Bronchial epithelial cell (primary cell): ENCODE data around the gene ANKRD39. TPM values are rescaled to one million over a fixed set of nuclear protein-coding genes. Genes with fewer than 3 reads are reported as not detected.

Experiments
- DNase-seq: peaks from one replicate; pipeline ENCODE4 v3.0.0-alpha.2; 2010; ENCODE audit warnings: low read depth
- FAIRE-seq: peaks from 2 replicates; lab custom pipeline; 2011; peaks lifted over from hg19 to GRCh38; lab: Jason Lieb, UNC
- H3K27me3 ChIP-seq: 2 replicates; pipeline ENCODE4 v1.5.1; 2011; ENCODE audit warnings: low read length; ENCODE audit not compliant: control insufficient read depth, insufficient read depth
- H3K36me3 ChIP-seq: 2 replicates; pipeline ENCODE4 v1.5.1; 2011; ENCODE audit warnings: low read length; ENCODE audit not compliant: control insufficient read depth, insufficient read depth
- H3K4me3 ChIP-seq: 2 replicates; pipeline ENCODE4 v1.5.1; 2011; ENCODE audit warnings: mild to moderate bottlenecking, low read depth, low read length, control low read depth
- CTCF ChIP-seq: IDR thresholded peaks from 2 replicates; pipeline ENCODE4 v1.5.1; 2011; ENCODE audit warnings: mild to moderate bottlenecking, moderate library complexity, low read length, control low read depth, inconsistent platforms; ENCODE audit not compliant: insufficient read depth, severe bottlenecking
- total RNA-seq: library from RNA; depleted of rRNA; stranded (reverse); fragments of >200 nt; gene quantifications from 2 replicates; pipeline ENCODE4 v1.2.1, GENCODE V29; 2014

ANKRD39 gene
- total RNA-seq, 1 donor from 2014 or later: 8.2 TPM

DNA sequence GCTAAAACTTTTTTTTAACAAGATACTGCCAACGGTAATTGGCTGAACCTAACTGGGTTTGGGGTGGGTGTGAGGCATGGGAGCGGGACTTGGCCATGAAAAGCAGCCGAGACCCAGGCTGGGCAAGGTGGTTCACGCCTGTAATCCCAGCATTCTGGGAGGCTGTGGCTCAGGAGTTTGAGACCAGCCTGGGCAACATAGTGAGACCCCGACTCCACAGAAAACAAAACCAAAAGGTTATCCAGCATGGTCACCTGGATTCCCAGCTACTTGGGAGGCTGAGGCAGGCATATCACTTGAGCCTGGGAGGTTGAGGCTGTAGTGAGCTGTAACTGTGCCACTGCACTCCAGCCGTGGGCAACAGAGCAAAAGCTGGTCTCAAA is 23.1 kb upstream of the ANKRD39 start:
- no peak for TF ChIP-seq CTCF
- Histone ChIP-seq H3K4me3 (no peak overlapping the region), H3K36me3 (no peaks in the 10 kb centered on the region), H3K27me3 (no peaks in the 10 kb centered on the region)
- no peak for DNase-seq
- no peak for FAIRE-seq

- Histone ChIP-seq H3K27me3 (no peaks in the 10 kb centered on the region), H3K36me3 (no peaks in the 10 kb centered on the region), H3K4me3 (no peak overlapping the region)
- TF ChIP-seq CTCF: no peak
- no peak for FAIRE-seq
- no peak for DNase-seq
Observed at GRCh38 chr2:96879545-96880040, 21.8 kb upstream of the ANKRD39 start.

DNA sequence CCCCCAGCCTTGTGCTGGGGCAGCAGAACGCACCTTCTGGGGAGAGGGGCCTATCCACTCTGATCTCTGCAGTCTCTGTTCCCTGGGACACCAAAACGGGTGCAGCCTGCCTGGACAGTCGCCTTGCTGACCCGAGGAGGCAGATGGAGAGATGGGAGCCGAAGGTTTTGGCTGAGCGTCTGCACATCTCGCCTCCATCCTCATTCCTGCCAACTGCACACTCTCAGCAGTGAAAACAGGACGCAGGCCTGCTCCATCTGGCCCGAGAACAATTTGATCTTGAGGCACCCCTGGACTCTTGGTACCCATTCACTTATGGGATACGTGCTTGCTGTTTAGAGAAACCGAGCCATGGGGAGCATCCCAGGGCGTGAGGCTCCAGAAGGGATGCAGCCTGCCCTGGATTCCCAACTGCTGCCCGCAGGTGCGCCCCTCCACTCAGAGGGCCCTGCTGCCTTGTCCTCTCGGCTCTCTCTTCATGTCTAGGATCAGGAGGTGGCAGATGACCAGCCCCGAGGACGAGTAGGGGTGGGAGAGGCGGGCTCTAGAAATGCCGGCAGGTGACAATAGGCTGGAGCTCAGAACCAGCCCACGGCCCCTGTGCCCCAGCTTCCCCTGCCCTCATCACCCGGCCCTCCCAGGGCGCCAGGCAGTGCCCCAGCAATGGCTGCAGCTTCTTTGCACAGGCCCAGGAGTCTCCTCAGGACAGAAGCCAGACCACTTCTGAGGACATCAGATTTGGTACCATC is 21.2 kb upstream of the ANKRD39 start:
- TF ChIP-seq CTCF: no peak
- no peak for DNase-seq
- H3K27me3 ChIP-seq: no peaks in the 10 kb centered on the region
- H3K4me3 ChIP-seq: no peak overlapping the region
- H3K36me3 ChIP-seq: no peaks in the 10 kb centered on the region
- FAIRE-seq: no peak

GRCh38 chr2:96878171-96878570 is 20.4 kb upstream of the ANKRD39 start:
- Histone ChIP-seq H3K4me3 (no peak overlapping the region), H3K27me3 (no peaks in the 10 kb centered on the region), H3K36me3 (no peaks in the 10 kb centered on the region)
- no peak for TF ChIP-seq CTCF
- FAIRE-seq (no peak), DNase-seq (no peak)

DNA sequence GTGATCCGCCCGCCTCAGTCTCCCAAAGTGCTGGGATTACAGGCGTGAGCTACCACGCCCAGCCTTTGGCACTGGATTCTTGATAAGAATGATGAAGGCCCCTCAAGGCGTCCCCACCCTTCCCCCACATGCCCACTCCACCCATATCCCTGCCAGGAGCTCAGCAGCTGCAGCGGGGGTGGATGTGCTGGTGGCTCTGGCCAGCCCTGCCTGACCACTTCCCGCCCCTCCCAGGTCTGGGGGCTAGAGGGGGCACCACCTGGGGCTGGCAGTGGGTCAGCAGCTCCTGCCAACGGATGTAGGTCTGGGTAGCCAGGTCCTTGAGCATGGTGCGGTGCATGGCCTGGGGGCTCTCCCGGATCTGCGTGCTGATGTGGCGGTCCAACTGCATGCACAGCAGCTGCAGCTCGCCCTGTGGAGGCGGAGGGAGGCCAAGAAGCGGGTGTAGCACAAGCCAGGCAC is 19.8 kb upstream of the ANKRD39 start:
- DNase-seq (no peak), FAIRE-seq (no peak)
- no peak for TF ChIP-seq CTCF
- Histone ChIP-seq H3K4me3 (no peak overlapping the region), H3K36me3 (no peaks in the 10 kb centered on the region), H3K27me3 (no peaks in the 10 kb centered on the region)
